ENCODE results near the gene SLC37A2.
A peak's percentile ranks its signal among the peaks of the same experiment; 100 is the strongest.
"Not testable (repeated sequence)": the region's sequence is repeated elsewhere in the genome, so short reads cannot be mapped to it uniquely, and the experiment has no call there.

SLC37A2 gene

GRCh38 chr11:125062931-125063428 is at the start of gene SLC37A2:
SLC37A2 (plus strand) TSS chr11:125063305; CDS start chr11:125063368, 63 bp downstream.
- H3K4me1 ChIP-seq (ENCODE audit: control insufficient read depth in 2 of 2, insufficient read depth in 2 of 2, low read length in 2 of 2): peaks cover 5 to 7% of the 10 kb centered on the region in 2 donors
- H3K9me3 ChIP-seq (ENCODE audit: control insufficient read depth in 2 of 2, low read length in 2 of 2): no peaks in the 10 kb centered on the region
- H3K27ac ChIP-seq (ENCODE audit: low read depth in 2 of 2, low read length in 2 of 2): peak within 1 kb of the TSS; percentile 27 to 53
- H3K36me3 ChIP-seq (ENCODE audit: control insufficient read depth in 2 of 2, insufficient read depth in 2 of 2, low read length in 2 of 2): no peaks in the 10 kb centered on the region
- H3K4me3 ChIP-seq (ENCODE audit: low read length in 2 of 2): peak within 1 kb of the TSS; percentile 73 to 79
- peak within 1 kb of the TSS in 1 of 2 donors; percentile 70 for H3K9ac ChIP-seq (ENCODE audit: low read depth in 1 of 2, low read length in 2 of 2)
- peaks cover 15 to 19% of the 10 kb centered on the region in 2 donors for H3K27me3 ChIP-seq (ENCODE audit: control insufficient read depth in 2 of 2, insufficient read depth in 2 of 2, low read length in 2 of 2)

GRCh38 chr11:125016413-125016812 is 46.7 kb upstream of the SLC37A2 start:
- no peaks in the 10 kb centered on the region for H3K4me1 ChIP-seq (ENCODE audit: control insufficient read depth in 2 of 2, insufficient read depth in 2 of 2, low read length in 2 of 2)
- no peaks in the 10 kb centered on the region for H3K36me3 ChIP-seq (ENCODE audit: control insufficient read depth in 2 of 2, insufficient read depth in 2 of 2, low read length in 2 of 2)

DNA sequence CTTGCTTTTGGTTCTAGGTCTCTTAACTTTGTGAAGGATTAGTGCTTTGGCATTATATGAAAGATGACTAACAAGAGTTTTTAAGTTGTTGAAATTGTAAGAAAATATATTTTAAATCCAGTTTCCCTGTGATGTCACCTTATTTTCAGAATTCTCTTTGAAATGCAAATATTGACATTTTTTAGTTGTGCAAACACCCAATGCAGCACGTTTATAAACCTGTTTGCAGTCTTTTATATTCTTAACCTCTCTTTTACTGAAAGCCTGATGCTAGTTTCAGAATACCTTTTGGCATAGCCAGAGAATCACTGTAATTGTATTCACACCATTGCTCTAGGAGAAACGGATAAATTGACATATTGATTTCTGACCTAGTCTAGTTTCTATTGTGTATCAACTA is 42.8 kb upstream of the SLC37A2 start:
- Histone ChIP-seq H3K4me3 (ENCODE audit: low read length in 2 of 2) (no peak overlapping the region), H3K4me1 (ENCODE audit: control insufficient read depth in 2 of 2, insufficient read depth in 2 of 2, low read length in 2 of 2) (no peaks in the 10 kb centered on the region), H3K36me3 (ENCODE audit: control insufficient read depth in 2 of 2, insufficient read depth in 2 of 2, low read length in 2 of 2) (no peaks in the 10 kb centered on the region), H3K9ac (ENCODE audit: low read depth in 1 of 2, low read length in 2 of 2) (no peak overlapping the region), H3K27me3 (ENCODE audit: control insufficient read depth in 2 of 2, insufficient read depth in 2 of 2, low read length in 2 of 2) (no peaks in the 10 kb centered on the region), H3K9me3 (ENCODE audit: control insufficient read depth in 2 of 2, low read length in 2 of 2) (no peaks in the 10 kb centered on the region), H3K27ac (ENCODE audit: low read depth in 2 of 2, low read length in 2 of 2) (no peak overlapping the region)

More at GRCh38 chr11:125016413-125016812, 46.7 kb upstream of the SLC37A2 start:
- Histone ChIP-seq H3K27me3 (ENCODE audit: control insufficient read depth in 2 of 2, insufficient read depth in 2 of 2, low read length in 2 of 2) (no peaks in the 10 kb centered on the region), H3K9ac (ENCODE audit: low read depth in 1 of 2, low read length in 2 of 2) (no peak overlapping the region), H3K9me3 (ENCODE audit: control insufficient read depth in 2 of 2, low read length in 2 of 2) (no peaks in the 10 kb centered on the region), H3K27ac (ENCODE audit: low read depth in 2 of 2, low read length in 2 of 2) (no peak overlapping the region), H3K4me3 (ENCODE audit: low read length in 2 of 2) (no peak overlapping the region)

- Histone ChIP-seq H3K27ac (ENCODE audit: low read depth in 2 of 2, low read length in 2 of 2) (no peak overlapping the region), H3K36me3 (ENCODE audit: control insufficient read depth in 2 of 2, insufficient read depth in 2 of 2, low read length in 2 of 2) (no peaks in the 10 kb centered on the region), H3K9me3 (ENCODE audit: control insufficient read depth in 2 of 2, low read length in 2 of 2) (no peaks in the 10 kb centered on the region), H3K4me3 (ENCODE audit: low read length in 2 of 2) (no peak overlapping the region), H3K27me3 (ENCODE audit: control insufficient read depth in 2 of 2, insufficient read depth in 2 of 2, low read length in 2 of 2) (no peaks in the 10 kb centered on the region), H3K9ac (ENCODE audit: low read depth in 1 of 2, low read length in 2 of 2) (no peak overlapping the region), H3K4me1 (ENCODE audit: control insufficient read depth in 2 of 2, insufficient read depth in 2 of 2, low read length in 2 of 2) (no peaks in the 10 kb centered on the region)
Observed at GRCh38 chr11:125022551-125022950, 40.6 kb upstream of the SLC37A2 start.

GRCh38 chr11:125025968-125026367 is 37.1 kb upstream of the SLC37A2 start:
- Histone ChIP-seq H3K27ac (ENCODE audit: low read depth in 2 of 2, low read length in 2 of 2) (no peak overlapping the region), H3K27me3 (ENCODE audit: control insufficient read depth in 2 of 2, insufficient read depth in 2 of 2, low read length in 2 of 2) (no peaks in the 10 kb centered on the region), H3K4me3 (ENCODE audit: low read length in 2 of 2) (no peak overlapping the region), H3K4me1 (ENCODE audit: control insufficient read depth in 2 of 2, insufficient read depth in 2 of 2, low read length in 2 of 2) (no peaks in the 10 kb centered on the region), H3K36me3 (ENCODE audit: control insufficient read depth in 2 of 2, insufficient read depth in 2 of 2, low read length in 2 of 2) (no peaks in the 10 kb centered on the region), H3K9ac (ENCODE audit: low read depth in 1 of 2, low read length in 2 of 2) (no peak overlapping the region), H3K9me3 (ENCODE audit: control insufficient read depth in 2 of 2, low read length in 2 of 2) (no peaks in the 10 kb centered on the region)

DNA sequence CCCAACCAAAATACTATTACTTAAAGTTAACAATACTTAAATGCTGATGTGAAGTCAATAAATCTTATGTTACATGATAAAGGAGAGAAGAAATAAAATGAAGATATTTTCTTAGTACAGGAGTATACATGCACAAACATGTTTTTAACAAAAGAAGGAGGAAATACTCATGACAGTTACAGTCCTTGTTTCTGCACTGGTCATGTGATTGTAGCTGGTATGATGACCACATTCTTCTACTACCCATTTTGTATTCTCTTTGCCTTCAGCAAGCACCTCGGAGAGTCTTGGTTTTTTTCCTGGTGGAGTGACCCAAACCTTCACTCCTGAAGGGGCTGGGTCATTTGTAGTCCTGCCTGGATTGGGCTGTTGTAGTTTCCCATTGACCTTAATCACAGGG is 33.7 kb upstream of the SLC37A2 start:
- not testable (repeated sequence) for H3K9ac ChIP-seq (ENCODE audit: low read depth in 1 of 2, low read length in 2 of 2); H3K27ac ChIP-seq (ENCODE audit: low read depth in 2 of 2, low read length in 2 of 2); H3K4me3 ChIP-seq (ENCODE audit: low read length in 2 of 2); H3K27me3 ChIP-seq (ENCODE audit: control insufficient read depth in 2 of 2, insufficient read depth in 2 of 2, low read length in 2 of 2); H3K4me1 ChIP-seq (ENCODE audit: control insufficient read depth in 2 of 2, insufficient read depth in 2 of 2, low read length in 2 of 2); H3K9me3 ChIP-seq (ENCODE audit: control insufficient read depth in 2 of 2, low read length in 2 of 2); H3K36me3 ChIP-seq (ENCODE audit: control insufficient read depth in 2 of 2, insufficient read depth in 2 of 2, low read length in 2 of 2)

- Histone ChIP-seq H3K9me3 (ENCODE audit: control insufficient read depth in 2 of 2, low read length in 2 of 2) (no peaks in the 10 kb centered on the region), H3K27me3 (ENCODE audit: control insufficient read depth in 2 of 2, insufficient read depth in 2 of 2, low read length in 2 of 2) (no peaks in the 10 kb centered on the region), H3K36me3 (ENCODE audit: control insufficient read depth in 2 of 2, insufficient read depth in 2 of 2, low read length in 2 of 2) (no peaks in the 10 kb centered on the region), H3K4me3 (ENCODE audit: low read length in 2 of 2) (no peak overlapping the region), H3K4me1 (ENCODE audit: control insufficient read depth in 2 of 2, insufficient read depth in 2 of 2, low read length in 2 of 2) (no peaks in the 10 kb centered on the region), H3K9ac (ENCODE audit: low read depth in 1 of 2, low read length in 2 of 2) (no peak overlapping the region), H3K27ac (ENCODE audit: low read depth in 2 of 2, low read length in 2 of 2) (no peak overlapping the region)
Observed at GRCh38 chr11:125036933-125037332, 26.2 kb upstream of the SLC37A2 start.

- Histone ChIP-seq H3K9me3 (ENCODE audit: control insufficient read depth in 2 of 2, low read length in 2 of 2) (no peaks in the 10 kb centered on the region), H3K9ac (ENCODE audit: low read depth in 1 of 2, low read length in 2 of 2) (no peak overlapping the region), H3K4me3 (ENCODE audit: low read length in 2 of 2) (no peak overlapping the region), H3K27ac (ENCODE audit: low read depth in 2 of 2, low read length in 2 of 2) (no peak overlapping the region), H3K27me3 (ENCODE audit: control insufficient read depth in 2 of 2, insufficient read depth in 2 of 2, low read length in 2 of 2) (no peaks in the 10 kb centered on the region), H3K36me3 (ENCODE audit: control insufficient read depth in 2 of 2, insufficient read depth in 2 of 2, low read length in 2 of 2) (no peaks in the 10 kb centered on the region), H3K4me1 (ENCODE audit: control insufficient read depth in 2 of 2, insufficient read depth in 2 of 2, low read length in 2 of 2) (no peaks in the 10 kb centered on the region)
Observed at GRCh38 chr11:125049164-125049792, 13.8 kb upstream of the SLC37A2 start.

DNA sequence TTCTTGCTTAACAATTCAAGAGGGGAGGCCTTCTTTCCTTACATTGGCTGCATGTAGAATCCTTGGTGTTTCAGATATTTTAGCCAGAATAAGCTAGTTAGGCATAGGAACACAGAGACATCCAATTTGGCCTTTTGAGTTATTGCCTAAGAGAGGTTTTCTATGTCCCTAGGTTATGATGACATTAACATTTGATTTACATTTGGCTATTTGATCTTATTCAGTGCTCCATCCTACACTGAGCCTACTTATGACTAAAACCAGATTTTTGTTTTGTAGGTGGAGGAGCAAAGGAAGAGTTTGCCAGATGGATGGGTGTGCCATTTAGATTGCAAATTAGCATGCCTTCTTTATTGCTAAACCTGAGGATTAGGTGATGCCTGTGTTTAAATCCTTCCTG is 11.1 kb upstream of the SLC37A2 start:
- Histone ChIP-seq H3K4me3 (ENCODE audit: low read length in 2 of 2) (no peak overlapping the region), H3K27me3 (ENCODE audit: control insufficient read depth in 2 of 2, insufficient read depth in 2 of 2, low read length in 2 of 2) (no peaks in the 10 kb centered on the region), H3K9ac (ENCODE audit: low read depth in 1 of 2, low read length in 2 of 2) (no peak overlapping the region)

GRCh38 chr11:125053167-125053566 is 9.9 kb upstream of the SLC37A2 start:
- no peaks in the 10 kb centered on the region for H3K4me1 ChIP-seq (ENCODE audit: control insufficient read depth in 2 of 2, insufficient read depth in 2 of 2, low read length in 2 of 2)
- no peak overlapping the region for H3K4me3 ChIP-seq (ENCODE audit: low read length in 2 of 2)
- no peaks in the 10 kb centered on the region for H3K36me3 ChIP-seq (ENCODE audit: control insufficient read depth in 2 of 2, insufficient read depth in 2 of 2, low read length in 2 of 2)
- H3K9me3 ChIP-seq (ENCODE audit: control insufficient read depth in 2 of 2, low read length in 2 of 2): no peaks in the 10 kb centered on the region
- no peak overlapping the region for H3K27ac ChIP-seq (ENCODE audit: low read depth in 2 of 2, low read length in 2 of 2)
- no peak overlapping the region for H3K9ac ChIP-seq (ENCODE audit: low read depth in 1 of 2, low read length in 2 of 2)
- H3K27me3 ChIP-seq (ENCODE audit: control insufficient read depth in 2 of 2, insufficient read depth in 2 of 2, low read length in 2 of 2): no peaks in the 10 kb centered on the region

More for the DNA sequence above, 11.1 kb upstream of the SLC37A2 start:
- H3K27ac ChIP-seq (ENCODE audit: low read depth in 2 of 2, low read length in 2 of 2): no peak overlapping the region
- H3K36me3 ChIP-seq (ENCODE audit: control insufficient read depth in 2 of 2, insufficient read depth in 2 of 2, low read length in 2 of 2): no peaks in the 10 kb centered on the region
- no peaks in the 10 kb centered on the region for H3K4me1 ChIP-seq (ENCODE audit: control insufficient read depth in 2 of 2, insufficient read depth in 2 of 2, low read length in 2 of 2)
- H3K9me3 ChIP-seq (ENCODE audit: control insufficient read depth in 2 of 2, low read length in 2 of 2): no peaks in the 10 kb centered on the region
